Heart left ventricle (tissue), 16 donors: ENCODE measurements around the gene PRKAG2. TPM values are rescaled to one million over a fixed set of nuclear protein-coding genes. Genes with fewer than 3 reads are reported as not detected.

Source experiments
- ATAC-seq, 4 donors: fragments of 200-7000 bp; cut with Tn5 transposase; one replicate each; pipeline ENCODE4 v1.9.1; 2020 to 2022; ENCODE audit warnings: moderate library complexity in 4 of 4, mild to moderate bottlenecking in 3 of 4, moderate number of reproducible peaks in 1 of 4
- DNase-seq, 5 donors: peaks; one replicate each; pipeline ENCODE4 v3.0.0-alpha.2; 2020
- H3K27ac ChIP-seq, 12 donors: fragments of 200-600 bp; sonication (generic) in 4 of 12; one replicate each; pipeline versions ENCODE4 v1.5.0 to v1.8.0; 2016 to 2022; ENCODE audit warnings: mild to moderate bottlenecking in 2 of 12
- H3K27me3 ChIP-seq, 9 donors: fragments of 200-600 bp; sonication (generic) in 2 of 9; one replicate each; pipeline versions ENCODE4 v1.5.1 to v1.8.0; 2016 to 2022; ENCODE audit warnings: mild to moderate bottlenecking in 3 of 9
- H3K36me3 ChIP-seq, 9 donors: fragments of 200-600 bp; sonication (generic) in 2 of 9; one replicate each; pipeline versions ENCODE4 v1.5.0 to v1.8.0; 2018 to 2022; ENCODE audit warnings: mild to moderate bottlenecking in 2 of 9
- H3K4me1 ChIP-seq, 12 donors: fragments of 200-600 bp; sonication (generic) in 4 of 12; one replicate each; pipeline versions ENCODE4 v1.5.0 to v1.8.0; 2016 to 2022; ENCODE audit warnings: mild to moderate bottlenecking in 3 of 12
- H3K4me3 ChIP-seq, 12 donors: fragments of 200-600 bp; sonication (generic) in 4 of 12; one replicate each; pipeline versions ENCODE4 v1.5.0 to v1.8.0; 2017 to 2022; ENCODE audit warnings: mild to moderate bottlenecking in 9 of 12, moderate library complexity in 4 of 12
- H3K9me3 ChIP-seq, 12 donors: fragments of 200-600 bp; sonication (generic) in 4 of 12; one replicate each; pipeline versions ENCODE4 v1.5.0 to v1.8.0; 2016 to 2022; ENCODE audit warnings: mild to moderate bottlenecking in 1 of 12
- POLR2A ChIP-seq, 2 donors: fragments of 450-650 bp; IDR thresholded peaks; one replicate each; pipeline ENCODE4 v1.6.1; 2017; ENCODE audit warnings: antibody characterized with exemption in 2 of 2, mild to moderate bottlenecking in 2 of 2, moderate library complexity in 2 of 2
- WGBS, 4 donors: extraction: QIAGEN DNeasy Blood & Tissue Kit in 2 of 4; methylation state at CpG; one replicate each; pipeline versions ENCODE4 v1.1.5 to v1.1.7; 2013 to 2018; 5-methylcytosine and 5-hydroxymethylcytosine counted together
- intact Hi-C, 10 donors: fragments of 100-400 bp; cut with DNase I; formaldehyde crosslinking; loops; one replicate each; pipeline versions ENCODE4 v1.11.1 to v1.14.2; 2022
- polyA plus RNA-seq, 2 donors: library from polyadenylated mRNA; stranded (reverse); fragments of 200-250 nt; gene quantifications; one replicate each; pipeline ENCODE4 v1.2.3, GENCODE V29; 2013
- total RNA-seq, 9 donors: library from RNA; depleted of rRNA in 2 of 9; stranded (reverse); fragments of >200 nt in 2 of 9; fragmentation: NEBNext Ultra II Directional in 3 of 9; extraction: Animal tissue kit (Norgen Biotek cat#: 25700) in 3 of 9; gene quantifications; one replicate each; pipeline versions ENCODE4 v1.1.0 to v1.2.4, GENCODE V29; 2016 to 2023
- TF ChIP-seq, protein P1 (sequence below), 12 donors: fragments of 200-600 bp; sonication (generic) in 4 of 12; IDR thresholded peaks; one replicate each; pipeline versions ENCODE4 v1.5.0 to v1.8.0; 2018 to 2022; ENCODE audit warnings: antibody characterized with exemption in 12 of 12, mild to moderate bottlenecking in 5 of 12
- donor health status: ischemic (EF 13 %, LVEDD 7.1; RV severe dilation, severe dysfunction).
- donor health status: healthy with polysubstance abuse.
- donor health status: DM: no; HTN: yes; CAD: no.
- donor health status: DM: no; HTN: no; CAD: no.
- donor health status: ischemic (EF 25% LVEDD 6.9; RV normal size, moderate dysfunction).
- donor health status: ischemic (EF 25% LVEDD 5.7; RV mildly dilated, moderate dysfunction).
- donor health status: healthy.
- donor health status: DM: yes; HTN: yes; CAD: no.
- donor health status: ischemic (EF 35%, LVEDD 5.7; RV mildly dilated, moderate dysfunction).
- donor health status: nonischemic (EF 11% LVEDD 7.7; RV severe dilation, severe dysfunction).
- donor health status: DM: yes; HTN: yes; CAD: no.
- donor health status: PGD.
- donor health status: ischemic (EF 29% LVEDD 5.4; RV normal size, mild dysfunction).
- donor health status: nonischemic (EF 23%, LVEDD 6.1; RV moderate dilation, normal function).

The PRKAG2 gene
- total and polyA plus RNA-seq, 11 donors: 50.2 to 179 (median 108) TPM

DNA sequence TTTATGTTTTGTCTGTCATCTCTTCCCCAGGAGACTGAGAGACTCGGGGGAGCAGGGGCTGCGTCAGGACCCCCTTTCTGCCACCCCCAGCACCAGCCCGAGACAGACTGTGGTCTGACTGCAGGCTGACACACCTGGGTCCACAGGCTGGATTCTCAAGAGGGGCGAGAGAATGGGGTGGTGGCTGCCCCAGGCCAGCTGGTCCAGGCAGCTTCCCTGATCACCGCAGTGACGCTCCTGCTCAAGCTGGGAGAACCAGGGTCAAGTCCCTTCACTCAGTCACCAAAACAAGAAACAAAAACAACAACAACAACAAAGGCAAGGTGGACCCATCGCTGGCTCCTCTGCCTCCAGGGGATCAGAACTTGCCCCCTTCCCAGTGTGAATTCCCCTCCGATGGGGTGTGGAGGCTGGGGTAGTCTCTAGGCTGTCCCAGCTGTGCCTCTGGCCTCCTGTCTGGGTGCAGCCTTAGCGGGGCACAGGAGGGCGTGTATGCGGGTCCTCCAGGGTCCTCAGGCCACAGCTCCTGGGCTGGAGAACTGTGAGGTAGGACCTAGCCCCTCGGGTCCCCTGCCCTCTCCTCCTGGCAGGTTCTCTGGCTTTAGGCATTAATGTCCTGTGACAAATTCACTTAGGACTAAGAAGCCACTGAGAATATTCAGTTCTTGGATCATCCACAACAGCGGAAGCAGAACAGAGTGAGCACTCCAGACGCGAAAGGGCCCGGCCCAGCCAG, 40.6 kb downstream of the PRKAG2 start:
- TF ChIP-seq, protein P1, sequence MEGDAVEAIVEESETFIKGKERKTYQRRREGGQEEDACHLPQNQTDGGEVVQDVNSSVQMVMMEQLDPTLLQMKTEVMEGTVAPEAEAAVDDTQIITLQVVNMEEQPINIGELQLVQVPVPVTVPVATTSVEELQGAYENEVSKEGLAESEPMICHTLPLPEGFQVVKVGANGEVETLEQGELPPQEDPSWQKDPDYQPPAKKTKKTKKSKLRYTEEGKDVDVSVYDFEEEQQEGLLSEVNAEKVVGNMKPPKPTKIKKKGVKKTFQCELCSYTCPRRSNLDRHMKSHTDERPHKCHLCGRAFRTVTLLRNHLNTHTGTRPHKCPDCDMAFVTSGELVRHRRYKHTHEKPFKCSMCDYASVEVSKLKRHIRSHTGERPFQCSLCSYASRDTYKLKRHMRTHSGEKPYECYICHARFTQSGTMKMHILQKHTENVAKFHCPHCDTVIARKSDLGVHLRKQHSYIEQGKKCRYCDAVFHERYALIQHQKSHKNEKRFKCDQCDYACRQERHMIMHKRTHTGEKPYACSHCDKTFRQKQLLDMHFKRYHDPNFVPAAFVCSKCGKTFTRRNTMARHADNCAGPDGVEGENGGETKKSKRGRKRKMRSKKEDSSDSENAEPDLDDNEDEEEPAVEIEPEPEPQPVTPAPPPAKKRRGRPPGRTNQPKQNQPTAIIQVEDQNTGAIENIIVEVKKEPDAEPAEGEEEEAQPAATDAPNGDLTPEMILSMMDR (IDR thresholded peaks at IDR 0.05): no peak
- TF ChIP-seq POLR2A (IDR thresholded peaks at IDR 0.05): no peak
- Histone ChIP-seq H3K36me3 (peaks cover 0 to 3% (median 0%) of the 10 kb centered on the region in 9 donors), H3K4me1 (peaks cover 0 to 38% (median 0%) of the 10 kb centered on the region in 12 donors), H3K9me3 (no peaks in the 10 kb centered on the region), H3K4me3 (no peak overlapping the region), H3K27me3 (no peaks in the 10 kb centered on the region), H3K27ac (no peak overlapping the region)
- intact Hi-C loops: no loop called here
- 91 to 93% (median 92%) methylated on average over 16 of the region's 16 CpGs for WGBS, 4 donors
- ATAC-seq (no peak), DNase-seq (no peak)

- H3K9me3 ChIP-seq: no peaks in the 10 kb centered on the region
- peaks cover 0 to 36% (median 0%) of the 10 kb centered on the region in 12 donors for H3K4me1 ChIP-seq
- intact Hi-C loops: no loop called here
- H3K27ac ChIP-seq: no peak overlapping the region
- ATAC-seq (no peak), DNase-seq (no peak)
- TF ChIP-seq POLR2A (IDR thresholded peaks at IDR 0.05): no peak
- TF ChIP-seq, protein P1 (IDR thresholded peaks at IDR 0.05): no peak
- H3K27me3 ChIP-seq: no peaks in the 10 kb centered on the region
- H3K36me3 ChIP-seq: peaks cover 0 to 3% (median 0%) of the 10 kb centered on the region in 9 donors
- WGBS, 4 donors: 90 to 92% (median 91%) methylated on average over 6 to 9 of the region's 9 CpGs
- no peak overlapping the region for H3K4me3 ChIP-seq
Observed at GRCh38 chr7:151835636-151836035, 41.3 kb downstream of the PRKAG2 start.

DNA sequence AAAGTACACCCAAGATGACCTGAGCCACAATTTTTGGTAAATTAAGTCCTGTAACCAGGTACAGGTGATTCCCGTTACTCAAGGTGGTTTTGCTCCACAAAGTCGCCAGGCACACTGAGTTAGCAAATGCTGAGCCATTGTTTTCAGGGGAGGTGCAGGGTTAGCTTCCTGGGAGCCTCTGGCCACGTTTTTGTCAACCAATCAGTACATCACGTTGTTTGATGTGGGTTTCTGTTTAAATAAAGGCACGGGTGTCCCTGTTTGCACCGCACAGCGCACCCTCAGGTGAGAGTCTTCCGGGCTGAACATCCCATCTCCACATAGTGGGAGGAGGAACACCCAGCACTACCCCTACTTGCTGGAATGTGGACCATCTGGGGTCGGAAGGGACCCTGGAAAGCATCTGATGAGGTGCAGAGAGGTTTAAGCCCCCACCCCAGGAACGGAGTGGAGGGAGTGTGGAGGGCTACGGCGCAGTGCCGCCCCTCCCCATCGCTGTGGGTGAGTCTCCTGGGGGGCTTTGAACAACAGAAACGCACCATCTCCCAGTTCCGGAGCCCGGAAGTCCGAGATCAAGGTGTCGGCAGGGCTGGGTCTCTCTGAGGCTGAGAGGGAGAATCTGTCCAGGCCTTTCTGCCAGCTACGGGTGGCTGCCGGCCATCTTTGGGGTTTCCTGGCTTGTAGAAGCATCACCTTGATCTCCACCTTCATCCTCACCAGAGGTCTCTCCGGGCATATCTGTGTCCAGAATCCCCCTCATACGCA, 42.5 kb downstream of the PRKAG2 start:
- no peak overlapping the region for H3K27ac ChIP-seq
- H3K9me3 ChIP-seq: no peaks in the 10 kb centered on the region
- no peak for DNase-seq
- peaks cover 0 to 24% (median 0%) of the 10 kb centered on the region in 12 donors for H3K4me1 ChIP-seq
- WGBS, 4 donors: 85 to 90% (median 89%) methylated on average over 23 of the region's 23 CpGs
- H3K36me3 ChIP-seq: peaks cover 0 to 3% (median 0%) of the 10 kb centered on the region in 9 donors
- intact Hi-C loops: no loop called here
- no peaks in the 10 kb centered on the region for H3K27me3 ChIP-seq
- no peak overlapping the region for H3K4me3 ChIP-seq
- TF ChIP-seq, protein P1 (IDR thresholded peaks at IDR 0.05): no peak
- no peak for TF ChIP-seq POLR2A (IDR thresholded peaks at IDR 0.05)
- ATAC-seq: no peak

GRCh38 chr7:151833691-151834090, 43.2 kb downstream of the PRKAG2 start:
- Histone ChIP-seq H3K9me3 (no peaks in the 10 kb centered on the region), H3K4me3 (no peak overlapping the region), H3K27me3 (no peaks in the 10 kb centered on the region), H3K27ac (no peak overlapping the region), H3K4me1 (peaks cover 0 to 18% (median 0%) of the 10 kb centered on the region in 12 donors), H3K36me3 (peaks cover 0 to 3% (median 0%) of the 10 kb centered on the region in 9 donors)
- no peak for DNase-seq
- intact Hi-C loops: no loop called here
- TF ChIP-seq POLR2A (IDR thresholded peaks at IDR 0.05): no peak
- TF ChIP-seq, protein P1 (IDR thresholded peaks at IDR 0.05): no peak
- ATAC-seq: no peak
- 83 to 89% (median 85%) methylated on average over 7 of the region's 7 CpGs for WGBS, 4 donors
